NCI-H1694 treated with DMSO at 0.1 percent for 48 hours (cell line): ENCODE measurements around the gene KCND2.

Source experiments
- DNase-seq: peaks from one replicate; lab custom pipeline; 2025; lab: John Stamatoyannopoulos, UW

The KCND2 gene

GRCh38 chr7:120311028-120311788, 38.2 kb downstream of the KCND2 start:
- no peak for DNase-seq

- no peak for DNase-seq
Observed at GRCh38 chr7:120320218-120320961, 47.4 kb downstream of the KCND2 start.

GRCh38 chr7:120327054-120327453, 54.1 kb downstream of the KCND2 start:
- no peak for DNase-seq

- no peak for DNase-seq
Observed at GRCh38 chr7:120332433-120332832, 59.5 kb downstream of the KCND2 start.

- no peak for DNase-seq
Observed at GRCh38 chr7:120334475-120334874, 61.5 kb downstream of the KCND2 start.

DNA sequence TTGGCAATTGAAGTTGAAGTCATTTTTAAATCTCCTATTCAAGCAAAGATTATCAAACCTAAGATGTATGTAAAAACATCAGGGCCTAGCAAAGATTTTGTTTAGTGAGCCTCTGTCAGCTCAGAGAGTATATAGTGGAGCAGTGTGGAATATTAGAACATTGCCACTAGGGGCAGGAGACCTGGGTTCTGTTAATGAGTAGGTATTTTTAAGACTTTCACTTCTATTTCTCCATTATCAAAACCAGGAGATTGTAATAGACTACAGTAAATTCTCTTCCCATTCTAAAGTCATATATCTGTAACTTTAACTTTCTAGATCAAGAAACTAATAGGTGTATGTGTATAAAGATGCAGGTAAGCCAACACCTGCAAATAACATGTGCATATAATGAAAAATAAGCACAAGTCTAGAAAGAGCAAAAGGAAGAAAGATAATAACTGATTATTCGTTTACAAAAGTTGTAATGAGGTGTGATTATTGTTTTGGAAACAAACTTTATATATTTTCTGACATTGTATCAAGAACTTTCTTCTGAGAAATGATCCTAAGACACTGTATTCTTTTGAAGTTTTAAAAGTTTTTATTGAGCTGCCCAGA, 64.4 kb downstream of the KCND2 start:
- peak; percentile 23 for DNase-seq

GRCh38 chr7:120344276-120344675, 71.3 kb downstream of the KCND2 start:
- no peak for DNase-seq

DNA sequence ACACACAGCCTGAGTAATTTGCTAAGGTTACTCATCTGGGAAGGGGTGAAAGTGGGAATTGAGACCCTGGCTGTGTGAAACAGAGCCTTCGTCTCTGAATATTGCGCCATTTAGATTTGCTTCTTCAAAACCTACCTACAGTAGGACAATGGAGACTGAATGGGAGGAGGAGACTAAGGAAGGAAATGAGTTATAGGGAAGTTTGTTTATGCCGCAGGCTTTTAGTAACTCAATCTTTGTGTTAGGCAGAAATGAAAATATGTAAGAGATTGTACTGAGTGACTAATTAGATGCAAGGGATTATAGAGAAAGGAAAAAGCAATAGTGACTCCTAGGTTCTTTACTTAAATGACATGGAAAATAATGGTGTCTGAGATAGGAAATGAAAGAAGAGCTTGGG, 80.2 kb downstream of the KCND2 start:
- no peak for DNase-seq

- DNase-seq: no peak
Observed at GRCh38 chr7:120360918-120361317, 87.9 kb downstream of the KCND2 start.

- DNase-seq: no peak
Observed at GRCh38 chr7:120363414-120363813, 90.4 kb downstream of the KCND2 start.

- DNase-seq: no peak
Observed at GRCh38 chr7:120370954-120371353, 98.0 kb downstream of the KCND2 start.

GRCh38 chr7:120373174-120373573, 100.2 kb downstream of the KCND2 start:
- DNase-seq: no peak

DNA sequence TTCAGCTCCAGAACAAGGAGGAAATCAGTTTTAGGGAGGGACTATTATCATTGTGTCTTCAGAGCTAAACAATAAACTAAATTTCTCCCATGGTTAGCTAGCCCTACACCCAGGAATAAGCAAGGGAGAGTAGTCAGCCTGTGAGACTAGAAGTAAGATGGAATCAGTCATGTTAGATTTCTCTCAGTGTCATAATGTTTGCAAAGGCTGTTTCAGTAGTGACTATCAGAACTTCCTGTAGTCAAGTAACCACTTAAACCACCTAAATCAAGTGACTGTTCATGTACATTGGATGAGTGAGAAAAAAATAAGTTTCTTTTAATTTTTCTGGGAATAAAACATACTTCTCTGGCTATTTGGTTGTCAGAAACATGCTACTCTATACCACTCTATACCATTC, 121.6 kb downstream of the KCND2 start:
- no peak for DNase-seq

DNA sequence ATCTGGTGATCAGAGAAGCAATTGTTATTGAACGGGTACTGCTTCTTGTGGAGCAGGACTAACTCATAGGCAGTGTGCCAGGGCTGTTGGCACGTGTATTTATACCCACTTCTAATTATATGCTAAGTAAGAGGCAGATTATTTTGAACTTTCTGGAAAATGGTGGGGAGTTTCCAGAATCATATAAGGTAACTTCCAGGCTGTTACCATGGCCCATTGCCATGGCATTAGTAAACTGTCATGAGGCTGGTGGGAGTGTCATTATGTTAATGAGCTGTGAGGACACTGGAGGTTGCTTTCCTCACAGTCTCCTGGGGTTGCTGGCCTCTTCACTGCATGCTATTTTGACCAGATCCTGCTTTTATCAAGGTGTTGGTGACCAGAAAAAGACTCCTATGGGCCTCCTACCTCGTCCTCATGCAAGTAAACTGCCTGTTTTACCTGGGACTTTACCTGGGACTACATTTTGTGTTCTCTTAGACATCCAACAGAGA, 122.6 kb downstream of the KCND2 start:
- DNase-seq: no peak

DNA sequence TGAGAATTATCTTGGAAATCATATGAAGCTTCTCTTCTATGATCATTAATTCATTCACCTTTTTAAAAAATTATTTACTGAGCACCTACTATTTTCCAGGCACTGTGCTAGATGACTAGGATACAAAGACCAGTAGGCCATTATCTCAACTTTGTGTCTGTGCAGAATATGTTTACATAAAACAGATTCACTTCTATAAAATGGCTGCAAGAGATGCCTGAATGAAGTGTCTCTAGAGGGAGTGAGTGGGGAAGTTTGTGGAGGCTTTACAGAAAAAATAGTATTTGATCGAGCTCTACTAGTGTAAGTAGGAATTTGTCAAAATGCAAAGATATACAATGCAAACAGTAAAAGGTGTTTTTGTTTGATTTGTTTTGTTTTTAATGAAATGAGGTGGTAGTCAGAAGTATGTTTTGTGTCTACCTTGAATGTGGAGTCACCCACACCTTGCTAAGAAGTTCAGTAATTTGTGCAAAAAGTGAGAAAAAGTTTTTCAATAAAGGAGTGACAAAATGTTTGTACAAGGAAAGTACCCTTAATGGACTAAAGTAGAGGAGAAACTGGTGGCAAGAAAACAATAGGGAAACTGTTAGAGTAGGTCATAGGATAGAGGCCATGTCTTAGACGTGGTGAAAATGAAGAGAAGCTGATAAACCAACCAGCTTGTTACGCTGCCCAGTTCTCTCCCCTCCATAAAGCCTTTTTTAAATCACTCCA, 125.5 kb downstream of the KCND2 start:
- no peak for DNase-seq

GRCh38 chr7:120400806-120401455, 128.0 kb downstream of the KCND2 start:
- DNase-seq: no peak

GRCh38 chr7:120402079-120402767, 129.2 kb downstream of the KCND2 start:
- DNase-seq: no peak

- no peak for DNase-seq
Observed at GRCh38 chr7:120402801-120403200, 129.8 kb downstream of the KCND2 start.

- no peak for DNase-seq
Observed at GRCh38 chr7:120404042-120404441, 131.1 kb downstream of the KCND2 start.

DNA sequence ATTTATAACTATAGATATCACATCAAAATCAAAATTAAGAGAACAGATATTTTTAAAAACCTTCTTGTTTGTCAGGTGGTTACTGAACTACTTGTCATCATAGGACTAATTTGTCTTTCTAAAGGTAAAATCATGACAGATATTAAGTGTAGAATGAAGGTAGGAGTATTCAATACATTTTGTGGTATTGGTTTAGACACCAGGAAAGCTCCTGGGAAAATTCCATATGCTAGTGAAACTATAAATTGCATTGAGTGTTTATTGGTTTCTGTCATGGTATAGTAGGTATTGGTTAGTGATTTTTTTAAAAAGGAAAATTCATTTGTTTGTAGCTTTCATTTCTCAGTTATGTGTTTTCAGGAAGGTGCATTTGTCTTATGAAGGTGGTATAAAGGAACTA, 132.7 kb downstream of the KCND2 start:
- DNase-seq: no peak

DNA sequence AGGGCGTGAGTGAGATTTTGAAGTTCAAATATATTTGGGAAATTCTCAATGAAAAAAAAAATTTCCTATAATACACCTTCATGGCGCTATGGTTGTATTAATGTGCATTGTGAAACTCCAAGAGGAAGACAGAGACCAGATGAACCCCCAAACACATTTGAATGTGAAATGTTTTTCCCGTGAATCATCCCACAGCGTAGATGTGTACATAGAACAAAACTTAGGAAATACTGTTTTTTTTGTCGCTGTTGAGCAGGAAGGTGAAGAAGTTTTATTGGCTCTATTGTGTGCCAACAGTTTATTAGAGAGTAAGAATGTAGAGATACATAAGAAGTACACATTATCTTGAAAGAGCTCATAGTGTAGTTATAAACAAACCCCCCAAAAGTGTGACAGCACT, 134.0 kb downstream of the KCND2 start:
- no peak for DNase-seq
